ENCODE measurements around the gene ITPR1.

Gene ITPR1

DNA sequence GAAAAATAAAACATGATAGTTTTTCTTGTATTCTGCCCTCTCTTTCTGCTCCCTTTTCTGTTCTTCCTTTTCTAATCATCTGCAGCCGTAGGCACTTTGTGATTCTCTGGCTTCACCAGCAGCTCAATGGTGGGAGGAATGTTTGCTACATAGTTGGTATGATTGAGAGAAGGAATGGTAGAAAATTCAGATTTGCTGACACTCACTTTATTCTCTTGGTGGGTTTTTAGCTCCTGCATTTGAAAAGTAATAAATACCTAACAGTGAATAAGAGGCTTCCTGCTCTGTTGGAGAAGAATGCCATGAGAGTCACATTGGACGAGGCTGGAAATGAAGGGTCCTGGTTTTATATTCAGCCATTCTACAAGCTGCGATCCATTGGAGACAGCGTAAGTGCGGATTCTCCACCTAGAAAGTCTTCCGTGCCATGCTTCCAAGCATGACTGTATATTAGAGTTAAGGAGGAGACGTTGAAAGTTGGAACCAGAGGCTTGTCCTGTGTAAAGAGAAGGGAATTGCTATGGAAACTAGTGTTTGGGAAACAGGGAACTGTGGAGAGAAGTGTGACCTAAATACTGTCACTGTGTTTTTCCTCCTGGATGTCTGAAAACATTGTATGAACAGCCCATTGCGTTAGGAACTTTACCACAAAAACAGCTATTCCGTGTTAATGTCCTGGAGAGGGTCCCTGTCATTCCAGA is 148.9 kb downstream of the ITPR1 start:
- in situ Hi-C loops (cut with HindIII; ENCODE audit: low sequenced_read_pairs) = no loop called here
- no peak for TF ChIP-seq CTCF (IDR thresholded peaks at IDR 0.05; ENCODE audit: low read depth, low read length, missing control alignments)
- no peak for DNase-seq (ENCODE audit: low read depth)
- no peak overlapping the region for H3K4me3 ChIP-seq (ENCODE audit: low read depth, low read length)

DNA sequence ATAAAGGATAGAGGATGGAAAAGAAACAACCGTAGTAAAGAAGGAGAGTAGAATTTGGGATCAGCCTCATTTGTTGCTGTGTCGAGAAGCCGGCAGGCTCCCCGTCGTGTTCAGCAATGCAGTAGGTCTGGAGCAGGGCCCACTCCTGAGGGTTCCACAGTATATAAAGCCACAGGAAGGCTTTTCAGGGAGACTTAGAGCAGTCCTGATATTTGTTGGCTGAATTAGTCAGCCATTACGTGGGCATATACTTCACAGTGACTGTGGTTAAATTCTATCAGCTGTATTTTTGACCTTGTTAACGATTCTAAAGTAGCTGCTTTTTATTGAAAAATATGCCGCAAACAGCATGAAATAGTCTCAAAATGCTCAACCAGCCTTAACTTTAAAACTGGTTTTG is 149.5 kb downstream of the ITPR1 start:
- in situ Hi-C loops (cut with HindIII; ENCODE audit: low sequenced_read_pairs) = no loop called here
- TF ChIP-seq CTCF (IDR thresholded peaks at IDR 0.05; ENCODE audit: low read depth, low read length, missing control alignments) = no peak
- peak; percentile 74 for DNase-seq (ENCODE audit: low read depth)
- H3K4me3 ChIP-seq (ENCODE audit: low read depth, low read length) = no peak overlapping the region

- DNase-seq (ENCODE audit: low read depth) = no peak
- H3K4me3 ChIP-seq (ENCODE audit: low read depth, low read length) = no peak overlapping the region
- TF ChIP-seq CTCF (IDR thresholded peaks at IDR 0.05; ENCODE audit: low read depth, low read length, missing control alignments) = no peak
- in situ Hi-C loops (cut with HindIII; ENCODE audit: low sequenced_read_pairs) = no loop called here
These were observed 150.9 kb downstream of the ITPR1 start for GRCh38 chr3:4643904-4644547.

DNA sequence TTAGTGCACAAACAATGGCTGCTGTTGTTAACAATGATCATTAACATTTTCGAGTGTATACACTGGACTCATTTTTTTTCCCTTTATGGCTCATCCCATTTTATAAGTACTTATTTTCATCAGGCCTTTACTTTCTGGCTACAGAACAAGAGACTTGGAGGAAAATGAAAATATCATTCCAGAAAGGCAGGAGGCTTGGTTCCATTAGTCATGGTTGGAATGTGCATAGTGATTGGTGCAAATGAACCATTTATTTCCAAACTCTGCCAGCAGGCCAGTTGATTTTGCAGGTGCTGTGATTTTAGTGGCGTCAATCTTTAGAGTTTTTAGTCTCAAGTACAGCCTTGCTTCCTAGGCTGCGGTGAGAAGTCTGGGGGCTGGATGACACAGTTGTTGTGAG is 151.8 kb downstream of the ITPR1 start:
- no peak overlapping the region for H3K4me3 ChIP-seq (ENCODE audit: low read depth, low read length)
- in situ Hi-C loops (cut with HindIII; ENCODE audit: low sequenced_read_pairs) = no loop called here
- TF ChIP-seq CTCF (IDR thresholded peaks at IDR 0.05; ENCODE audit: low read depth, low read length, missing control alignments) = no peak
- DNase-seq (ENCODE audit: low read depth) = peak; percentile 59

GRCh38 chr3:4645468-4645867 is 152.3 kb downstream of the ITPR1 start:
- no peak overlapping the region for H3K4me3 ChIP-seq (ENCODE audit: low read depth, low read length)
- no peak for DNase-seq (ENCODE audit: low read depth)
- in situ Hi-C loops (cut with HindIII; ENCODE audit: low sequenced_read_pairs) = no loop called here
- TF ChIP-seq CTCF (IDR thresholded peaks at IDR 0.05; ENCODE audit: low read depth, low read length, missing control alignments) = no peak

GRCh38 chr3:4647411-4647810 is 154.3 kb downstream of the ITPR1 start:
- DNase-seq (ENCODE audit: low read depth) = no peak
- H3K4me3 ChIP-seq (ENCODE audit: low read depth, low read length) = no peak overlapping the region
- TF ChIP-seq CTCF (IDR thresholded peaks at IDR 0.05; ENCODE audit: low read depth, low read length, missing control alignments) = no peak
- in situ Hi-C loops (cut with HindIII; ENCODE audit: low sequenced_read_pairs) = no loop called here

Measured in astrocyte of the cerebellum (primary cell).